Myocyte (in vitro differentiated cells): ENCODE data around the gene ZNF688. TPM values are rescaled to one million over a fixed set of nuclear protein-coding genes. Genes with fewer than 3 reads are reported as not detected.
"Not testable (repeated sequence)": the region's sequence is repeated elsewhere in the genome, so short reads cannot be mapped to it uniquely, and the experiment has no call there.

Source experiments
- DNase-seq: peaks from one replicate; pipeline ENCODE4 v3.0.0-alpha.2; 2012; ENCODE audit warnings: low read depth
- total RNA-seq: library from RNA; depleted of rRNA; stranded (reverse); fragments of >200 nt; gene quantifications from 2 replicates; pipeline ENCODE4 v1.2.3, GENCODE V29; 2014

Gene ZNF688
- total RNA-seq, 1 donor from 2014 or later: 7.4 TPM

- DNase-seq: no peak
Measured at GRCh38 chr16:30535106-30535776, 36.3 kb downstream of the ZNF688 start.

GRCh38 chr16:30534368-30535105, 37.0 kb downstream of the ZNF688 start, which contains the start of gene ZNF747:
ZNF747 (minus strand) TSS chr16:30534858; CDS start chr16:30534679, 179 bp downstream.
- DNase-seq: peak; percentile 91

- peak; percentile 10 for DNase-seq
Measured at GRCh38 chr16:30533748-30534367, 37.7 kb downstream of the ZNF688 start.

GRCh38 chr16:30533146-30533522, 38.4 kb downstream of the ZNF688 start:
- DNase-seq: no peak

GRCh38 chr16:30532285-30533145, 39.0 kb downstream of the ZNF688 start:
- DNase-seq: no peak

GRCh38 chr16:30530163-30531037, 41.1 kb downstream of the ZNF688 start:
- DNase-seq: peak; percentile 52

GRCh38 chr16:30528799-30529457, 42.6 kb downstream of the ZNF688 start:
- no peak for DNase-seq

GRCh38 chr16:30527635-30528178, 43.8 kb downstream of the ZNF688 start:
- no peak for DNase-seq

GRCh38 chr16:30526823-30527634, 44.5 kb downstream of the ZNF688 start:
- DNase-seq: peak; percentile 99

GRCh38 chr16:30526137-30526822, 45.2 kb downstream of the ZNF688 start, which contains the start of gene ZNF768:
ZNF768 (minus strand) TSS chr16:30526566; CDS start chr16:30526413, 153 bp downstream.
- DNase-seq: no peak

GRCh38 chr16:30525844-30526136, 45.7 kb downstream of the ZNF688 start:
- DNase-seq: no peak

- DNase-seq: no peak
Measured at GRCh38 chr16:30524575-30525568, 46.6 kb downstream of the ZNF688 start.

- no peak for DNase-seq
Measured at GRCh38 chr16:30523768-30524574, 47.5 kb downstream of the ZNF688 start.

GRCh38 chr16:30522702-30523463, 48.6 kb downstream of the ZNF688 start:
- DNase-seq: not testable (repeated sequence)
